ENCODE results near the gene SLC6A2. TPM values are rescaled to one million over a fixed set of nuclear protein-coding genes. Genes with fewer than 3 reads are reported as not detected.

SLC6A2 gene
- total RNA-seq, 1 donor = not detected

DNA sequence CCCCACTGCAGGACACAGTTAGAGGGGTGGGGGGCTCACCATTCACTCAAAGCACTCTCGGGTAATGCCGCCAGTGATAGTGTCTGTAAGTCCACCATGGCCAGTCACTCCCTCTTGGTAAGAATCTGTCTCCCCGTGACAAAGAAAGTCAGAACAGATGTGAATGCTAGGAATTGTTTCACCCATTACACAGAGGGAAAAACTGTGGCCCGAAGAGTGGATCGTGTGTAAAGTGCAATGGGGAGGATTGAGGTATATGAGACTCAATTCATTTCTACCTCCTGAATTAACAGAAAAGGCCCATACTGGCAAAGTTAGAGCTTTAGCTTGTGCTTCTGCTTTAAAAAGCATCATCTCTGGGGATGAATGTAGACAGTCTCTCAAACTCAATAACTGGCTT, 17.5 kb upstream of the SLC6A2 start:
- DNase-seq (ENCODE audit: low read depth) = no peak
- TF ChIP-seq, protein P1, sequence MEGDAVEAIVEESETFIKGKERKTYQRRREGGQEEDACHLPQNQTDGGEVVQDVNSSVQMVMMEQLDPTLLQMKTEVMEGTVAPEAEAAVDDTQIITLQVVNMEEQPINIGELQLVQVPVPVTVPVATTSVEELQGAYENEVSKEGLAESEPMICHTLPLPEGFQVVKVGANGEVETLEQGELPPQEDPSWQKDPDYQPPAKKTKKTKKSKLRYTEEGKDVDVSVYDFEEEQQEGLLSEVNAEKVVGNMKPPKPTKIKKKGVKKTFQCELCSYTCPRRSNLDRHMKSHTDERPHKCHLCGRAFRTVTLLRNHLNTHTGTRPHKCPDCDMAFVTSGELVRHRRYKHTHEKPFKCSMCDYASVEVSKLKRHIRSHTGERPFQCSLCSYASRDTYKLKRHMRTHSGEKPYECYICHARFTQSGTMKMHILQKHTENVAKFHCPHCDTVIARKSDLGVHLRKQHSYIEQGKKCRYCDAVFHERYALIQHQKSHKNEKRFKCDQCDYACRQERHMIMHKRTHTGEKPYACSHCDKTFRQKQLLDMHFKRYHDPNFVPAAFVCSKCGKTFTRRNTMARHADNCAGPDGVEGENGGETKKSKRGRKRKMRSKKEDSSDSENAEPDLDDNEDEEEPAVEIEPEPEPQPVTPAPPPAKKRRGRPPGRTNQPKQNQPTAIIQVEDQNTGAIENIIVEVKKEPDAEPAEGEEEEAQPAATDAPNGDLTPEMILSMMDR (IDR thresholded peaks at IDR 0.05; ENCODE audit: insufficient read depth, low read depth, low read length) = no peak
- no peak overlapping the region for H3K4me3 ChIP-seq (ENCODE audit: low read depth, low read length)

DNA sequence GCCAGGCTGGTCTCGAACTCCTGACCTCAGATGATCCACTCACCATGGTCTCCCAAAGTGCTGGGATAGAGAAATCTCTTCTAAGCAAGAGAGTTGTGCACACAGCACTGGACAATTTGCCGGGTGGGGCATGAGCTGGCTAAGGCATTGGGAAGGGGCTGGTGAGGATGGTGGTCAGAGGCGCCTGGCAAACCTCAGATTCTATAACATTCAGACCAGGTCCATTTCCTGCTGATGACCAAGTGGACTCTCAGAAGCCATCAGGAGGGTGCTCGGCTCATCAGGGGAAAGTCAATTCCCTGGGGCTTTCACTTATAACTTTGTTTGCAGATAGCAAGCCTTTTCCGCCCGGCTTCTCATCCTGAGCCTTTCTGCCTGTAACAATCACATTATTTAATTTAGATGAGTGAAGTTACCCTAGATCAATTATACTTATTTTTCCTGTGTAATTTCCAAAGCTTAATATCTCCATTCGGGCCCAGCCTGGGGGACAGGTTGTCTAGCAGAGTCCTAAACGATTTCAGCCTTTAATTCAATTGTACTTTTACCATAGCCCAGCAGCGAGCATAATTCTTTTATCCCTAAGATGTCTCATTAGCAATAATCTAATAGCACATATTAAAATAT, 15.0 kb upstream of the SLC6A2 start:
- H3K4me3 ChIP-seq (ENCODE audit: low read depth, low read length) = no peak overlapping the region
- no peak for DNase-seq (ENCODE audit: low read depth)
- TF ChIP-seq, protein P1 (IDR thresholded peaks at IDR 0.05; ENCODE audit: insufficient read depth, low read depth, low read length) = no peak

DNA sequence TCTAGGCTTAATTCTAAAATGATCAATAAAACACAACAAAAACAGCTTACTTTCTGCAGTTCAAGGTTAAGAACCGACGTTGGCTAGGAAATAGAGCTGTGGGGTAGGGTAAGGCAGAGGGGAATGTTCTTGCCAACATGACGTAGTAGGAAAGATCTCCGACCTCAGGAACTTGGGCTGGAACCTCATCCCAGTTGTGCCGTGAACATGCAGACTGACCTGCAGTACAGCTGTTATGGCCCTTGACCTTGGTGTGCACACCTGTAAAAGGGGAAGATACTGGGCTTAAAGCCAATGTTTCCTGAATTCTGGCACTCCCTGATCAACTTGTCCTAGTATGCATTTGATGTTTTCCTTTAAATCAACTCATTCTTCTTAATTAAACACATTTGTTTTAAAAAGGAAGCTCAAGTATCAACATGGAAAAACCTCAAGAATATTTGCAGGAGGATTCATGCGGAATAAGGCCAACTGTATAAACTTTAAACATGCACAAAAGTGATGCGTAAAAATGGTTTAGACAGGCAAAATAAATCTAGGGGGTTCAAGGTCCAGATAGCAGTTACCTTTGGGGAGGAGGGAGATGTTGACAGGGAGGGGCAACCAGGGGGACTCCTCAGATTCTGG, 14.2 kb upstream of the SLC6A2 start:
- TF ChIP-seq, protein P1 (IDR thresholded peaks at IDR 0.05; ENCODE audit: insufficient read depth, low read depth, low read length) = no peak
- DNase-seq (ENCODE audit: low read depth) = peak; percentile 6
- H3K4me3 ChIP-seq (ENCODE audit: low read depth, low read length) = no peak overlapping the region

DNA sequence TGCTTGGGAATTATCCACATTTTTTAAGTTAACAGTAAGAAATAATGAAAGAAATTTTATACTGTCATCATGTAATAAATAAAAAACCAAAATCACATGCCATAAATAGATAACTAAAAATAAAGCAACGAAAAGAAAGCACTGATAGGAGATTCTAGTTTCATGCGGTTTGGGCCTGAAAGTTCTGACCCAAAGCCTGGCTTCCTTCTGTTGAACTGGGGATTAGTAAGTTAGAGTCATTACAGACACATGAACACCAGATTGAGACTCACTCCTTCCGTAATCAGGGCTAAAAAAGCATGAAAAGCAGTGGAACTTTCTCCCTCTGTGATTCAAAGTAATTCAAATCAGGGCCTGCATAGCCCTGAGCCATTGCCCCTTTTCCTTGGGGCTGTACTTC, 13.2 kb upstream of the SLC6A2 start:
- TF ChIP-seq, protein P1 (IDR thresholded peaks at IDR 0.05; ENCODE audit: insufficient read depth, low read depth, low read length) = no peak
- DNase-seq (ENCODE audit: low read depth) = no peak
- H3K4me3 ChIP-seq (ENCODE audit: low read depth, low read length) = no peak overlapping the region

DNA sequence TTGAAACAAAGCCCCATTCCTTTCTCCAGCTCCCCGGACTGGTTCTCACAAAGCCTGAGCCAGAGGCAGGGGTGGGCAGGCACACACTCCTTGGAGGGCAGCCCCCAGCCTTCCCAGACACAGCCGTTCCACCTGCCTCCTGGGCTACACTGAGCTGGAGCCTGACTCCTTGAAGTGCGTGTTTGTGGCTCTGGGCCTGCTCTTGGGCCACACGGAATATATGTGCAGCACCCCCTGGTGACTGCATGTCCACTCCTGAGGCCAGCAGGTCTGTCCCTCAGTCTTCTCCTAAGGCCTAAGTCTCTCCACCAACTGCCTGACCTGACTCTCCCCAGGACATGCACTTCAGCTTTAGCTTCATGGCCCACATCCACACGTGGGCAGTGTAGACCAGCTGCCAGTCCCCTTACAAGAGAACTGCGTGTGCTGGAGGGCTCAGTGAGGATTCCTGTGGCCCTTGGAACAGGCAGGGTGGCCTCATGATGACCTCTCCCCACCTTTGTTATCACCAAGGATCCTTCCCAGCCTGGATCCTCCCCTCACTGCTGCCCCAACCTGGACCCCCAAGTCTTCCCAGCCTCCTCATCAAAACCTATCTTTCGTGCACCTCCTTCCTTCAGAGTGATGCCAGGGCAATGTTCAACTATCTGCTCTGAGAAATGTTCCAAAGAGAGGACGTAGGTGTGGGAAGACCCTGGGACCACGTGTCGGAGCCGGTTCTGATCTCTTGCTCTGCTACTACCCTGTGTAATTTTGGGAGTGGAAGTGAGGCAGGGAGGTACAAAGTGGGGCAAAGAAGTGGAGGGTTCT, 12.4 kb upstream of the SLC6A2 start:
- DNase-seq (ENCODE audit: low read depth) = peak; percentile 33
- TF ChIP-seq, protein P1 (IDR thresholded peaks at IDR 0.05; ENCODE audit: insufficient read depth, low read depth, low read length) = peak; percentile 32
- H3K4me3 ChIP-seq (ENCODE audit: low read depth, low read length) = no peak overlapping the region

DNA sequence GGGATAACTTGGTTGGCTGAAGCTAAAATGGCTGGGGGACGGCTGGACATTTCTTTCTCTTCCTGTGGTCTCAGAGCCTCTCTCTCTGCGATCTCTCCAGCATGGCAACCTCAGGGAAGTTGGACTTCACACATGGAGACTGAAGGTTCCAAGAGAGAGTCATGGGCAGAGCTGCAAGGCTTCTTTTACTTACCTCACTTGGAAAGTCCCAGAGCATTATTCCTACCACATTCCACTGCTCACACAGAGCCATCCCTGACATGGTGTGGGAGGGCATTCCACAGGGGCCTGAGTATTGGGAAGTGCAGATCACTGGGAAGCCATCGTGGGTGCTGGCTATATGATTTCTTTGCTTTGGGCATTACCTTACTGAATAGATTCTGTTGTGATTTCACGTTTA, 9.8 kb upstream of the SLC6A2 start:
- no peak for DNase-seq (ENCODE audit: low read depth)
- TF ChIP-seq, protein P1 (IDR thresholded peaks at IDR 0.05; ENCODE audit: insufficient read depth, low read depth, low read length) = no peak
- no peak overlapping the region for H3K4me3 ChIP-seq (ENCODE audit: low read depth, low read length)
